H9 (cell line): ENCODE data around the gene PET100. TPM values are rescaled to one million over a fixed set of nuclear protein-coding genes. Genes with fewer than 3 reads are reported as not detected.

Source experiments
- DNase-seq: peaks from one replicate; pipeline ENCODE4 v3.0.0-alpha.2; 2017
- H2AFZ ChIP-seq: one replicate; pipeline ENCODE4 v1.6.1; 2013; ENCODE audit warnings: mild to moderate bottlenecking, low read length, control low read depth, moderate library complexity
- H2AK5ac ChIP-seq: 2 replicates; pipeline ENCODE4 v1.6.1; 2013; ENCODE audit warnings: low read length, control low read depth, mixed read lengths; ENCODE audit not compliant: insufficient read length
- H2BK120ac ChIP-seq: one replicate; pipeline ENCODE4 v1.6.1; 2013; ENCODE audit warnings: low read depth, mild to moderate bottlenecking, low read length, control low read depth, inconsistent platforms; ENCODE audit not compliant: poor library complexity, severe bottlenecking
- H2BK12ac ChIP-seq: 2 replicates; pipeline ENCODE4 v1.6.1; 2013; ENCODE audit warnings: low read length, control low read depth, mixed read lengths, low read depth; ENCODE audit not compliant: insufficient read length
- H2BK15ac ChIP-seq: 2 replicates; pipeline ENCODE4 v1.6.1; 2013; ENCODE audit warnings: low read depth, low read length, control low read depth
- H2BK20ac ChIP-seq: one replicate; pipeline ENCODE4 v1.6.1; 2013; ENCODE audit warnings: low read depth, mild to moderate bottlenecking, low read length, control low read depth, inconsistent platforms; ENCODE audit not compliant: poor library complexity, severe bottlenecking
- H2BK5ac ChIP-seq: 2 replicates; pipeline ENCODE4 v1.6.1; 2013; ENCODE audit warnings: low read length, control low read depth, mixed read lengths; ENCODE audit not compliant: insufficient read length
- H3K14ac ChIP-seq: 2 replicates; pipeline ENCODE4 v1.6.1; 2013; ENCODE audit warnings: low read length, control low read depth; ENCODE audit not compliant: insufficient read depth
- H3K18ac ChIP-seq: 2 replicates; pipeline ENCODE4 v1.6.1; 2013; ENCODE audit warnings: low read depth, mild to moderate bottlenecking, mixed read lengths, low read length, control low read depth; ENCODE audit not compliant: insufficient read length
- H3K23ac ChIP-seq: 2 replicates; pipeline ENCODE4 v1.6.1; 2013; ENCODE audit warnings: low read length, control low read depth, mixed read lengths, low read depth; ENCODE audit not compliant: insufficient read length
- H3K23me2 ChIP-seq: 2 replicates; pipeline ENCODE4 v1.6.1; 2013; ENCODE audit warnings: low read depth, mild to moderate bottlenecking, mixed read lengths, low read length, control low read depth; ENCODE audit not compliant: insufficient read length, poor library complexity, severe bottlenecking
- H3K27ac ChIP-seq: 2 replicates; pipeline ENCODE4 v1.5.1; 2013; ENCODE audit warnings: low read length, control low read depth, mixed read lengths, low read depth; ENCODE audit not compliant: insufficient read length
- H3K27me3 ChIP-seq: 2 replicates; pipeline ENCODE4 v1.6.1; 2013; ENCODE audit warnings: low read length, control low read depth, inconsistent platforms; ENCODE audit not compliant: insufficient read depth
- H3K4ac ChIP-seq: 2 replicates; pipeline ENCODE4 v1.6.1; 2013; ENCODE audit warnings: low read depth, mild to moderate bottlenecking, control low read depth, inconsistent platforms, low read length, moderate library complexity
- H3K4me1 ChIP-seq: 2 replicates; pipeline ENCODE4 v1.6.1; 2013; ENCODE audit warnings: low read length, control low read depth, inconsistent platforms; ENCODE audit not compliant: insufficient read depth
- H3K4me2 ChIP-seq: 2 replicates; pipeline ENCODE4 v1.6.1; 2013; ENCODE audit warnings: low read length, control low read depth, mixed read lengths; ENCODE audit not compliant: insufficient read length, insufficient read depth
- H3K56ac ChIP-seq: 2 replicates; pipeline ENCODE4 v1.6.1; 2013; ENCODE audit warnings: low read depth, mild to moderate bottlenecking, mixed read lengths, low read length, control low read depth; ENCODE audit not compliant: insufficient read length
- H3K79me1 ChIP-seq: 2 replicates; pipeline ENCODE4 v1.6.1; 2013; ENCODE audit warnings: low read depth, mild to moderate bottlenecking, moderate library complexity, low read length, control low read depth, inconsistent platforms; ENCODE audit not compliant: insufficient read depth, poor library complexity, severe bottlenecking
- H3K79me2 ChIP-seq: 2 replicates; pipeline ENCODE4 v1.6.1; 2013; ENCODE audit warnings: low read length, control low read depth, inconsistent platforms; ENCODE audit not compliant: insufficient read depth
- H3K9ac ChIP-seq: 2 replicates; pipeline ENCODE4 v1.6.1; 2013; ENCODE audit warnings: low read length, control low read depth, mixed read lengths; ENCODE audit not compliant: insufficient read length; ENCODE audit errors: extremely low read depth
- H3K9me3 ChIP-seq: one replicate; pipeline ENCODE4 v1.6.1; 2013; ENCODE audit warnings: low read depth, low read length, inconsistent platforms; ENCODE audit not compliant: control insufficient read depth
- H3T11ph ChIP-seq: one replicate; pipeline ENCODE4 v1.6.1; 2013; ENCODE audit warnings: mild to moderate bottlenecking, low read length, control low read depth, inconsistent platforms
- H4K20me1 ChIP-seq: one replicate; pipeline ENCODE4 v1.6.1; 2013; ENCODE audit not compliant: control insufficient read depth, insufficient read length, insufficient read depth
- H4K5ac ChIP-seq: 2 replicates; pipeline ENCODE4 v1.6.1; 2013; ENCODE audit warnings: low read depth, mild to moderate bottlenecking, mixed read lengths, low read length, control low read depth; ENCODE audit not compliant: insufficient read length
- H4K8ac ChIP-seq: replicated peaks from 2 replicates; pipeline ENCODE4 v1.6.1; 2013; ENCODE audit warnings: low read length, control low read depth, mixed read lengths, low read depth; ENCODE audit not compliant: insufficient read length
- H4K91ac ChIP-seq: 2 replicates; pipeline ENCODE4 v1.6.1; 2013; ENCODE audit warnings: low read depth, mild to moderate bottlenecking, moderate library complexity, mixed read lengths, low read length, control low read depth; ENCODE audit not compliant: insufficient read length
- H3K27ac Mint-ChIP-seq, 3 experiments: 2 replicates in 2 of 3; 3 replicates in 1 of 3; pipeline ENCODE4 v1.8.0; 2020 to 2021; ENCODE audit warnings: mixed read lengths in 3 of 3, mild to moderate bottlenecking in 1 of 3, moderate library complexity in 1 of 3
- H3K27me3 Mint-ChIP-seq: 2 replicates; pipeline ENCODE4 v1.8.0; 2021; ENCODE audit warnings: low read depth, mild to moderate bottlenecking, moderate library complexity, mixed read lengths
- H3K36me3 Mint-ChIP-seq, 3 experiments: 2 replicates in 2 of 3; 3 replicates in 1 of 3; pipeline ENCODE4 v1.8.0; 2020 to 2021; ENCODE audit warnings: low read depth in 3 of 3, mixed read lengths in 3 of 3; ENCODE audit not compliant: insufficient read depth in 1 of 3
- H3K4me1 Mint-ChIP-seq, 2 experiments: 2 replicates each; pipeline ENCODE4 v1.8.0; 2020; ENCODE audit warnings: mixed read lengths in 2 of 2
- H3K4me3 Mint-ChIP-seq, 2 experiments: 2 replicates in 1 of 2; 3 replicates in 1 of 2; pipeline ENCODE4 v1.8.0; 2020 to 2021; ENCODE audit warnings: mild to moderate bottlenecking in 2 of 2, mixed read lengths in 2 of 2, moderate library complexity in 1 of 2
- H3K9me3 Mint-ChIP-seq, 2 experiments: 2 replicates in 1 of 2; 3 replicates in 1 of 2; pipeline ENCODE4 v1.8.0; 2020; ENCODE audit warnings: mild to moderate bottlenecking in 2 of 2, mixed read lengths in 2 of 2, moderate library complexity in 1 of 2
- WGBS: extraction: QIAGEN DNeasy Blood & Tissue Kit; methylation state at CpG from one replicate; pipeline ENCODE4 v1.1.7; 2013; ENCODE audit warnings: missing lambda C conversion rate, low lambda C conversion rate, mixed read lengths; ENCODE audit not compliant: insufficient read length; ENCODE audit errors: extremely low coverage; 5-methylcytosine and 5-hydroxymethylcytosine counted together
- total RNA-seq: library from RNA; stranded (reverse); gene quantifications from 2 replicates; pipeline ENCODE4 v1.2.1, GENCODE V29; 2021
- TF ChIP-seq, protein P1 (sequence below): fragments of 200-600 bp; sonication (generic); conservative IDR thresholded peaks from 3 replicates; pipeline ENCODE4 v1.8.0; 2021; ENCODE audit warnings: antibody characterized with exemption, mild to moderate bottlenecking

PET100 gene
- total RNA-seq, 1 experiment from 2014 or later, result 129 TPM

- H3K27me3 Mint-ChIP-seq, result peaks cover 90% of the 10 kb centered on the region
- Histone ChIP-seq H3K23me2 (no peaks in the 10 kb centered on the region), H4K20me1 (no peaks in the 10 kb centered on the region), H3K27me3 (peaks cover 4% of the 10 kb centered on the region; the same call in 1 of the 2 replicates), H3K4me1 (no peaks in the 10 kb centered on the region), H4K91ac (no peak overlapping the region), H4K8ac (no peak overlapping the region), H2BK20ac (no peak overlapping the region), H3K9ac (no peak overlapping the region), H3K79me1 (no peaks in the 10 kb centered on the region), H3K27ac (no peak overlapping the region), H4K5ac (no peak overlapping the region), H2BK12ac (no peak overlapping the region), H2AFZ (no peak overlapping the region), H3K4me2 (no peak overlapping the region), H3K18ac (no peak overlapping the region), H2AK5ac (no peak overlapping the region), H2BK120ac (no peak overlapping the region), H3K23ac (no peak overlapping the region), H3K9me3 (no peaks in the 10 kb centered on the region), H3K14ac (no peak overlapping the region), H2BK5ac (no peak overlapping the region), H2BK15ac (no peak overlapping the region), H3K4ac (no peak overlapping the region), H3K79me2 (no peaks in the 10 kb centered on the region), H3K56ac (no peak overlapping the region), H3T11ph (no peak overlapping the region)
- no peak for DNase-seq
- H3K36me3 Mint-ChIP-seq, result no peaks in the 10 kb centered on the region
- no CpG with 5 or more reads among the region's 8 CpGs for WGBS
- no peak overlapping the region for H3K4me3 Mint-ChIP-seq
- H3K27ac Mint-ChIP-seq, result no peak overlapping the region
- TF ChIP-seq, protein P1, sequence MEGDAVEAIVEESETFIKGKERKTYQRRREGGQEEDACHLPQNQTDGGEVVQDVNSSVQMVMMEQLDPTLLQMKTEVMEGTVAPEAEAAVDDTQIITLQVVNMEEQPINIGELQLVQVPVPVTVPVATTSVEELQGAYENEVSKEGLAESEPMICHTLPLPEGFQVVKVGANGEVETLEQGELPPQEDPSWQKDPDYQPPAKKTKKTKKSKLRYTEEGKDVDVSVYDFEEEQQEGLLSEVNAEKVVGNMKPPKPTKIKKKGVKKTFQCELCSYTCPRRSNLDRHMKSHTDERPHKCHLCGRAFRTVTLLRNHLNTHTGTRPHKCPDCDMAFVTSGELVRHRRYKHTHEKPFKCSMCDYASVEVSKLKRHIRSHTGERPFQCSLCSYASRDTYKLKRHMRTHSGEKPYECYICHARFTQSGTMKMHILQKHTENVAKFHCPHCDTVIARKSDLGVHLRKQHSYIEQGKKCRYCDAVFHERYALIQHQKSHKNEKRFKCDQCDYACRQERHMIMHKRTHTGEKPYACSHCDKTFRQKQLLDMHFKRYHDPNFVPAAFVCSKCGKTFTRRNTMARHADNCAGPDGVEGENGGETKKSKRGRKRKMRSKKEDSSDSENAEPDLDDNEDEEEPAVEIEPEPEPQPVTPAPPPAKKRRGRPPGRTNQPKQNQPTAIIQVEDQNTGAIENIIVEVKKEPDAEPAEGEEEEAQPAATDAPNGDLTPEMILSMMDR, result no peak
- H3K4me1 Mint-ChIP-seq, result peaks cover 3 to 6% of the 10 kb centered on the region in 2 experiments
- peaks cover 0 to 3% of the 10 kb centered on the region in 2 experiments; a peak in 2 of 5 replicates for H3K9me3 Mint-ChIP-seq
Observed at GRCh38 chr19:7655581-7655980, 26.0 kb downstream of the PET100 start.
